Measurements from ENCODE around the gene ZNF281. TPM values are rescaled to one million over a fixed set of nuclear protein-coding genes. Genes with fewer than 3 reads are reported as not detected.

ZNF281 gene
- total RNA-seq, 1 experiment from 2014 or later = 23.3 TPM

DNA sequence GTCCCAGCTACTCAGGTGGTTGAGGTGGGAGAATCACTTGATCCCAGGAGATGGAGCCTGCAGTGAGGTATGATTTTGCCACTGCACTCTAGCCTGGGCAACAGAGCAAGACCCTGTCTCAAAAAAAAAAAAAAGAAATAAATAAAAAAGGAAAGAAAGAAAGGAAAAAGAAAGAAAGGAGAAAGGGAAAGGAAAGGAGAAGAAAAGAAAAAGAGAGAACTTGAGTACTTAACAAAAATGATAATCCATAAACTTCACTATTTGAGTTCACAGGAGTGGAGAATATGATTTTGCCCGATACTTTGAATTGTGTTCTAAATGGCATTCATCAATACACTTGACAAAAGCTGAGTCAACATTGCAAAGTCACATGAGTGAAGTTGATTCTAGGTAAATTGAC is 23.8 kb upstream of the ZNF281 start:
- Histone ChIP-seq H3K4me1 (ENCODE audit: control insufficient read depth in 1 of 2, insufficient read depth in 2 of 2, low read length in 2 of 2) (0 out of 4 replicates have a peak, but pooled peaks cover 0 to 7% of the 10 kb centered on the region in 2 experiments), H3K9me3 (ENCODE audit: control insufficient read depth in 1 of 2, insufficient read depth in 1 of 2, low read depth in 1 of 2, low read length in 2 of 2) (no peaks in the 10 kb centered on the region), H3K9ac (ENCODE audit: low read length) (no peak overlapping the region), H3K27ac (ENCODE audit: low read depth, low read length) (no peak overlapping the region), H4K20me1 (ENCODE audit: insufficient read depth) (no peaks in the 10 kb centered on the region), H3K4me2 (ENCODE audit: low read length) (no peak overlapping the region), H3K79me2 (ENCODE audit: insufficient read depth, low read length) (no peaks in the 10 kb centered on the region), H3K4me3 (replicated peaks in 1 of 2; ENCODE audit: low read depth in 1 of 2, low read length in 2 of 2) (no peak overlapping the region), H3K27me3 (ENCODE audit: insufficient read depth, low read length) (no peaks in the 10 kb centered on the region), H3K9me2 (ENCODE audit: insufficient read depth) (no peaks in the 10 kb centered on the region), H3K36me3 (ENCODE audit: control insufficient read depth in 1 of 2, insufficient read depth in 2 of 2, low read length in 2 of 2) (no peaks in the 10 kb centered on the region), H2AFZ (ENCODE audit: low read depth, low read length, poor library complexity, severe bottlenecking) (no peak overlapping the region)
- ChIA-PET CTCF (no interaction called here), POLR2A (no interaction called here), RAD21 (ENCODE audit: low non-redundant PET in 1 of 2, low total read pairs in 2 of 2, uncharacterized antibody in 2 of 2, unreplicated experiment in 2 of 2) (no interaction called here)
- no peak for ATAC-seq
- no TSS peak for BruUV-seq (replicated peaks)
- intact Hi-C loops (cut with micrococcal nuclease) = no loop called here
- no peak for TF ChIP-seq EZH2 (IDR thresholded peaks at IDR 0.05)
- no peak for TF ChIP-seq JUND (IDR thresholded peaks at IDR 0.05)
- TF ChIP-seq POLR2AphosphoS5 (IDR thresholded peaks at IDR 0.05; ENCODE audit: low read depth, low read length) = no peak
- TF ChIP-seq ZFX (IDR thresholded peaks at IDR 0.05) = no peak
- TF ChIP-seq SRF (IDR thresholded peaks at IDR 0.05; ENCODE audit: low read depth) = no peak
- TF ChIP-seq RAD21 (IDR thresholded peaks at IDR 0.05; ENCODE audit: low read depth) = no peak
- no peak for TF ChIP-seq ELF1 (IDR thresholded peaks at IDR 0.05; ENCODE audit: borderline replicate concordance, low read depth)
- no peak for TF ChIP-seq REST (IDR thresholded peaks at IDR 0.05; ENCODE audit: low read depth)
- TF ChIP-seq YY1 (IDR thresholded peaks at IDR 0.05; ENCODE audit: extremely low read depth, insufficient replicate concordance, low read depth, low read length) = no peak
- no peak for TF ChIP-seq POLR2A (IDR thresholded peaks at IDR 0.05; ENCODE audit: borderline replicate concordance, extremely low read depth, insufficient read depth, insufficient read length)
- no peak for TF ChIP-seq CEBPB (IDR thresholded peaks at IDR 0.05; ENCODE audit: low read depth)
- no peak for TF ChIP-seq CTCF (IDR thresholded peaks at IDR 0.05 in 2 of 3, conservative IDR thresholded peaks at IDR 0.05 in 1 of 3; ENCODE audit: borderline replicate concordance in 1 of 3, insufficient read depth in 1 of 3, low read depth in 2 of 3, low read length in 2 of 3)
- TF ChIP-seq SP1 (IDR thresholded peaks at IDR 0.05; ENCODE audit: low read depth) = no peak
- no peak for TF ChIP-seq SIN3A (IDR thresholded peaks at IDR 0.05; ENCODE audit: low read depth)
- TF ChIP-seq ZNF274 (IDR thresholded peaks at IDR 0.05; ENCODE audit: low read depth, low read length) = no peak
- TF ChIP-seq, protein P1, sequence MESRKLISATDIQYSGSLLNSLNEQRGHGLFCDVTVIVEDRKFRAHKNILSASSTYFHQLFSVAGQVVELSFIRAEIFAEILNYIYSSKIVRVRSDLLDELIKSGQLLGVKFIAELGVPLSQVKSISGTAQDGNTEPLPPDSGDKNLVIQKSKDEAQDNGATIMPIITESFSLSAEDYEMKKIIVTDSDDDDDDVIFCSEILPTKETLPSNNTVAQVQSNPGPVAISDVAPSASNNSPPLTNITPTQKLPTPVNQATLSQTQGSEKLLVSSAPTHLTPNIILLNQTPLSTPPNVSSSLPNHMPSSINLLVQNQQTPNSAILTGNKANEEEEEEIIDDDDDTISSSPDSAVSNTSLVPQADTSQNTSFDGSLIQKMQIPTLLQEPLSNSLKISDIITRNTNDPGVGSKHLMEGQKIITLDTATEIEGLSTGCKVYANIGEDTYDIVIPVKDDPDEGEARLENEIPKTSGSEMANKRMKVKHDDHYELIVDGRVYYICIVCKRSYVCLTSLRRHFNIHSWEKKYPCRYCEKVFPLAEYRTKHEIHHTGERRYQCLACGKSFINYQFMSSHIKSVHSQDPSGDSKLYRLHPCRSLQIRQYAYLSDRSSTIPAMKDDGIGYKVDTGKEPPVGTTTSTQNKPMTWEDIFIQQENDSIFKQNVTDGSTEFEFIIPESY (IDR thresholded peaks at IDR 0.05; ENCODE audit: extremely low read depth, insufficient replicate concordance, low read length) = no peak
- TF ChIP-seq EGR1 (IDR thresholded peaks at IDR 0.05; ENCODE audit: low read depth) = no peak
- TF ChIP-seq, protein P2, sequence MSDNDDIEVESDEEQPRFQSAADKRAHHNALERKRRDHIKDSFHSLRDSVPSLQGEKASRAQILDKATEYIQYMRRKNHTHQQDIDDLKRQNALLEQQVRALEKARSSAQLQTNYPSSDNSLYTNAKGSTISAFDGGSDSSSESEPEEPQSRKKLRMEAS (IDR thresholded peaks at IDR 0.05) = no peak
- no peak for TF ChIP-seq CBX3 (IDR thresholded peaks at IDR 0.05; ENCODE audit: low read depth)
- TF ChIP-seq TCF7L2 (IDR thresholded peaks at IDR 0.05; ENCODE audit: borderline replicate concordance, extremely low read depth, insufficient read depth, insufficient read length) = no peak
- no peak for DNase-seq (ENCODE audit: low read depth, low spot score)

Measured in HCT116 (cell line).